Choroid plexus epithelial cell (primary cell): ENCODE data around the gene CPEB4.
A peak's percentile ranks its signal among the peaks of the same experiment; 100 is the strongest.

Experiments
- DNase-seq: peaks from one replicate; pipeline ENCODE4 v3.0.0-alpha.2; 2010; ENCODE audit warnings: low read depth
- H3K4me3 ChIP-seq: 2 replicates; pipeline ENCODE4 v1.5.1; 2011; ENCODE audit warnings: low read depth, mild to moderate bottlenecking, control low read depth, low read length, moderate library complexity
- CTCF ChIP-seq: conservative IDR thresholded peaks from 2 replicates; pipeline ENCODE4 v1.5.1; 2011; ENCODE audit warnings: low read depth, mild to moderate bottlenecking, control low read depth, inconsistent platforms, low read length, moderate library complexity

CPEB4 gene

GRCh38 chr5:173853370-173854131, 34.6 kb upstream of the CPEB4 start:
- DNase-seq = no peak
- no peak overlapping the region for H3K4me3 ChIP-seq
- no peak for TF ChIP-seq CTCF

- DNase-seq = peak; percentile 36
- no peak overlapping the region for H3K4me3 ChIP-seq
- TF ChIP-seq CTCF = no peak
These were observed 32.8 kb upstream of the CPEB4 start for GRCh38 chr5:173855162-173855994.

GRCh38 chr5:173855995-173856656, 32.0 kb upstream of the CPEB4 start:
- DNase-seq = no peak
- TF ChIP-seq CTCF = no peak
- H3K4me3 ChIP-seq = no peak overlapping the region

- no peak overlapping the region for H3K4me3 ChIP-seq
- DNase-seq = no peak
- TF ChIP-seq CTCF = no peak
These were observed 30.9 kb upstream of the CPEB4 start for GRCh38 chr5:173857234-173857633.

GRCh38 chr5:173858021-173858669, 30.0 kb upstream of the CPEB4 start:
- no peak for TF ChIP-seq CTCF
- no peak for DNase-seq

GRCh38 chr5:173858670-173859407, 29.3 kb upstream of the CPEB4 start:
- peak; percentile 57 for DNase-seq
- TF ChIP-seq CTCF = no peak
- no peak overlapping the region for H3K4me3 ChIP-seq

More at GRCh38 chr5:173858021-173858669, 30.0 kb upstream of the CPEB4 start:
- no peak overlapping the region for H3K4me3 ChIP-seq
